OCI-LY7 (cell line): ENCODE measurements around the gene TAF12. TPM values are rescaled to one million over a fixed set of nuclear protein-coding genes. Genes with fewer than 3 reads are reported as not detected.
A peak's percentile ranks its signal among the peaks of the same experiment; 100 is the strongest.

Experiments used
- BruUV-seq: library from RNA; stranded (reverse); fragments of 400-500 nt; replicated peaks from 2 replicates; lab custom pipeline; 2021; lab: Mats Ljungman, UMichigan
- CTCF ChIA-PET: fragments of 300-600 bp; sonication (Branson Sonifier 250); formaldehyde crosslinking; loops from one replicate; lab custom pipeline; 2022; ENCODE audit warnings: antibody characterized with exemption; ENCODE audit not compliant: unreplicated experiment; lab: Charles Lee
- POLR2A ChIA-PET: fragments of 300-600 bp; sonication (Branson Sonifier 250); formaldehyde crosslinking; loops from one replicate; lab custom pipeline; 2022; ENCODE audit warnings: antibody characterized with exemption; lab: Charles Lee
- DNase-seq: peaks from one replicate; pipeline ENCODE4 v3.0.0-alpha.2; 2015; ENCODE audit warnings: low spot score
- H2AFZ ChIP-seq: fragments of 200-600 bp; sonication (generic), shearing (Covaris generic); 2 replicates; pipeline ENCODE4 v1.6.1; 2014; ENCODE audit warnings: mild to moderate bottlenecking, antibody characterized with exemption, low read length, moderate library complexity
- H3K27ac ChIP-seq: fragments of 200-600 bp; sonication (generic); 2 replicates; pipeline ENCODE4 v1.5.1; 2014; ENCODE audit warnings: mixed run types, low read depth, mild to moderate bottlenecking, moderate library complexity, low read length, inconsistent platforms; ENCODE audit not compliant: poor library complexity, severe bottlenecking
- H3K36me3 ChIP-seq: fragments of 200-600 bp; sonication (generic); 2 replicates; pipeline ENCODE4 v1.6.1; 2014; ENCODE audit warnings: mild to moderate bottlenecking, antibody characterized with exemption, low read length, moderate library complexity, mixed read lengths; ENCODE audit not compliant: insufficient read depth
- H3K4me1 ChIP-seq: fragments of 200-600 bp; sonication (generic); 2 replicates; pipeline ENCODE4 v1.5.1; 2014; ENCODE audit warnings: mild to moderate bottlenecking, low read length; ENCODE audit not compliant: insufficient read depth, poor library complexity, severe bottlenecking
- H3K4me2 ChIP-seq: fragments of 200-600 bp; sonication (generic); 2 replicates; pipeline ENCODE4 v1.6.1; 2014; ENCODE audit warnings: mild to moderate bottlenecking, low read length
- H3K4me3 ChIP-seq: fragments of 200-600 bp; sonication (generic); 2 replicates; pipeline ENCODE4 v1.5.1; 2014; ENCODE audit warnings: mild to moderate bottlenecking, low read depth, low read length; ENCODE audit not compliant: poor library complexity, severe bottlenecking
- H3K79me2 ChIP-seq: fragments of 200-600 bp; sonication (generic); 2 replicates; pipeline ENCODE4 v1.6.1; 2016; ENCODE audit warnings: low read depth, mild to moderate bottlenecking, low read length, moderate library complexity, mixed read lengths; ENCODE audit not compliant: insufficient read depth
- H3K9me2 ChIP-seq: fragments of 200-600 bp; sonication (generic); 2 replicates; pipeline ENCODE4 v1.6.1; 2016; ENCODE audit warnings: mild to moderate bottlenecking, low read length, mixed read lengths; ENCODE audit not compliant: insufficient read depth
- H3K9me3 ChIP-seq: fragments of 200-600 bp; sonication (generic); 2 replicates; pipeline ENCODE4 v1.6.1; 2014; ENCODE audit warnings: mild to moderate bottlenecking, mixed run types, low read length, mixed read lengths
- H4K20me1 ChIP-seq: fragments of 200-600 bp; sonication (generic); 2 replicates; pipeline ENCODE4 v1.6.1; 2014; ENCODE audit warnings: mild to moderate bottlenecking, antibody characterized with exemption, low read length, moderate library complexity, mixed read lengths; ENCODE audit not compliant: insufficient read depth
- CTCF ChIP-seq: fragments of 200-600 bp; sonication (generic); conservative IDR thresholded peaks from 2 replicates; pipeline ENCODE4 v1.5.1; 2014; ENCODE audit warnings: mild to moderate bottlenecking, antibody characterized with exemption, low read length, moderate library complexity, mixed read lengths
- EZH2phosphoT487 ChIP-seq: fragments of 200-600 bp; sonication (generic); IDR thresholded peaks from 2 replicates; pipeline ENCODE4 v1.6.1; 2018; ENCODE audit warnings: low read depth, borderline replicate concordance, mild to moderate bottlenecking, mixed run types, antibody characterized with exemption, low read length, moderate library complexity, mixed read lengths
- intact Hi-C: fragments of 100-400 bp; cut with micrococcal nuclease; formaldehyde crosslinking; loops from one replicate; pipeline ENCODE4 v1.10.0; 2022; ENCODE audit not compliant: unreplicated experiment
- total RNA-seq, 2 experiments: library from RNA; depleted of rRNA in 1 of 2; stranded (reverse); fragments of >200 nt in 1 of 2; shearing (Covaris generic) in 1 of 2; gene quantifications; 2 replicates each; pipeline ENCODE4 v1.2.3, GENCODE V29; 2014 to 2022

Gene TAF12
- total RNA-seq, 2 experiments from 2014 or later: 31.0 to 32.4 TPM

DNA sequence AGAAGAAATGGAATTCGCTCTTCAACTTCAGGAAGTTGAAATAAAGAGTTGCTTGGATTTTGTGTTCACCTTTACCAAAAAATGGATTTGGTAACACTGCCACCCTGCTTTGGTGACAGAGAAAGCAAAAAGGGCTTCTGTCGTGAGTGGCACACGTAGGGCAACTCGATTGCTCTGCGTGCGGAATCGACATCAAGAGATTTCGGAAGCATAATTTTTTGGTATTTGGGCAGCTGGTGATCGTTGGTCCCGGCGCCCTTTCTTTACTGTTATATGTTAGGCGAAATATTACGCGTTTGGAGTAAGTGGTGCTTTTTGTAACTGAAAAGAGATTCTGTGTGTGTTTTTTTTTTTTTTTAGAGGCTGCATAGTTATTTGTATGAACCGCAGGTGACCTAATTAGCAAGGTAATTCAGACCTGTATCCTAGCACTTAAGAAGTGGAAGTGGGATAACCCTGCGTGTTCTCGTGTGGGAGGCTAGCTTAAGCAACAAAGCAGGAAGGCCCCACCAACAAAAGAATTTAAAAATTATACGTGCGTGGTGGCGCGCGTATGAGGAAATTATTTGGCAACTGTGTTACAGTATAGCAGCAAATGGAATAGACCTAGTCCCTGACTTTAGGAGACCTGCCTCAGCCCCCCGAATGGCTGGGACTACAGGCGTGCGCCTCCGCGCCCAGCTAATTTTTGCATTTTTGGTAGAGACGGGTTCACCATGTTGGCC lies 5.8 kb upstream of the TAF12 start, which contains the start of gene RNU11:
TSS of gene RNU11 (plus strand) at position 127 of the 725 bp plus-strand sequence.
- Histone ChIP-seq H3K27ac (peak within 1 kb of the TSS; percentile 99), H3K9me2 (no peaks in the 10 kb centered on the region), H4K20me1 (no peaks in the 10 kb centered on the region), H2AFZ (peak within 1 kb of the TSS; percentile 20), H3K9me3 (no peaks in the 10 kb centered on the region), H3K4me1 (peaks cover 35% of the 10 kb centered on the region), H3K36me3 (no peaks in the 10 kb centered on the region), H3K4me3 (peak within 1 kb of the TSS; percentile 69), H3K4me2 (peak within 1 kb of the TSS; percentile 100), H3K79me2 (peaks cover 5% of the 10 kb centered on the region; the same call in 1 of the 2 replicates)
- TSS peak; percentile 98 for BruUV-seq
- intact Hi-C loops: loop anchor here (1.0 to 10.0 kb wide), 3 partner anchors 20 to 574 kb away; partner anchors contain the start of genes GMEB1 and YTHDF2
- TF ChIP-seq CTCF: no peak
- no peak for TF ChIP-seq EZH2phosphoT487
- ChIA-PET POLR2A (interaction anchor here (0.5 to 1.4 kb wide), 8 partner anchors 15 to 239 kb away, joined by 3 to 6 read pairs (median 3); partner anchors contain the start of gene YTHDF2), CTCF (no interaction called here)
- peak; percentile 98 for DNase-seq

GRCh38 chr1:28648008-28648473 lies 5.2 kb upstream of the TAF12 start:
- H3K36me3 ChIP-seq: no peaks in the 10 kb centered on the region
- no peaks in the 10 kb centered on the region for H3K9me3 ChIP-seq
- TF ChIP-seq CTCF: no peak
- TF ChIP-seq EZH2phosphoT487: no peak
- no peaks in the 10 kb centered on the region for H4K20me1 ChIP-seq
- DNase-seq: peak; percentile 96
- intact Hi-C loops: loop anchor here (1.0 to 10.0 kb wide), 3 partner anchors 20 to 573 kb away; partner anchors contain the start of genes GMEB1 and YTHDF2
- no peaks in the 10 kb centered on the region for H3K9me2 ChIP-seq
- H2AFZ ChIP-seq: peak overlapping the region; percentile 20
- H3K27ac ChIP-seq: peak overlapping the region; percentile 99
- BruUV-seq: no TSS peak
- peaks cover 35% of the 10 kb centered on the region for H3K4me1 ChIP-seq
- CTCF ChIA-PET: no interaction called here
- POLR2A ChIA-PET: interaction anchor here (0.6 to 1.4 kb wide), 5 partner anchors 16 to 88 kb away, joined by 3 to 5 read pairs (median 3); partner anchors contain the start of gene YTHDF2
- peaks cover 5% of the 10 kb centered on the region; the same call in 1 of the 2 replicates for H3K79me2 ChIP-seq
- H3K4me3 ChIP-seq: peak overlapping the region; percentile 69
- H3K4me2 ChIP-seq: peak overlapping the region; percentile 100
